Bronchial epithelial cell (primary cell): ENCODE data around the gene SFXN5. TPM values are rescaled to one million over a fixed set of nuclear protein-coding genes. Genes with fewer than 3 reads are reported as not detected.
A peak's percentile ranks its signal among the peaks of the same experiment; 100 is the strongest.

Source experiments
- DNase-seq: peaks from one replicate; pipeline ENCODE4 v3.0.0-alpha.2; 2010; ENCODE audit warnings: low read depth
- FAIRE-seq: peaks from 2 replicates; lab custom pipeline; 2011; peaks lifted over from hg19 to GRCh38; lab: Jason Lieb, UNC
- H3K27me3 ChIP-seq: 2 replicates; pipeline ENCODE4 v1.5.1; 2011; ENCODE audit warnings: low read length; ENCODE audit not compliant: control insufficient read depth, insufficient read depth
- H3K36me3 ChIP-seq: 2 replicates; pipeline ENCODE4 v1.5.1; 2011; ENCODE audit warnings: low read length; ENCODE audit not compliant: control insufficient read depth, insufficient read depth
- H3K4me3 ChIP-seq: 2 replicates; pipeline ENCODE4 v1.5.1; 2011; ENCODE audit warnings: mild to moderate bottlenecking, low read depth, low read length, control low read depth
- CTCF ChIP-seq: IDR thresholded peaks from 2 replicates; pipeline ENCODE4 v1.5.1; 2011; ENCODE audit warnings: mild to moderate bottlenecking, moderate library complexity, low read length, control low read depth, inconsistent platforms; ENCODE audit not compliant: insufficient read depth, severe bottlenecking
- total RNA-seq: library from RNA; depleted of rRNA; stranded (reverse); fragments of >200 nt; gene quantifications from 2 replicates; pipeline ENCODE4 v1.2.1, GENCODE V29; 2014

Gene SFXN5
- total RNA-seq, 1 donor from 2014 or later: 5.3 TPM

- Histone ChIP-seq H3K36me3 (no peaks in the 10 kb centered on the region), H3K27me3 (no peaks in the 10 kb centered on the region), H3K4me3 (no peak overlapping the region)
- DNase-seq (peak; percentile 82), FAIRE-seq (no peak)
- no peak for TF ChIP-seq CTCF
These were observed 7.3 kb downstream of the SFXN5 start for GRCh38 chr2:73063909-73064875.

- no peak for DNase-seq
- Histone ChIP-seq H3K4me3 (no peak overlapping the region), H3K36me3 (no peaks in the 10 kb centered on the region), H3K27me3 (no peaks in the 10 kb centered on the region)
- no peak for TF ChIP-seq CTCF
- FAIRE-seq: no peak
These were observed 8.0 kb downstream of the SFXN5 start for GRCh38 chr2:73063472-73063871.

- H3K4me3 ChIP-seq: no peak overlapping the region
- FAIRE-seq: no peak
- peaks cover 2% of the 10 kb centered on the region for H3K36me3 ChIP-seq
- no peak for DNase-seq
- H3K27me3 ChIP-seq: no peaks in the 10 kb centered on the region
- no peak for TF ChIP-seq CTCF
These were observed 12.4 kb downstream of the SFXN5 start for GRCh38 chr2:73059106-73059505.

GRCh38 chr2:73054980-73055379, 16.5 kb downstream of the SFXN5 start:
- H3K36me3 ChIP-seq: peaks cover 2% of the 10 kb centered on the region
- no peak overlapping the region for H3K4me3 ChIP-seq
- no peaks in the 10 kb centered on the region for H3K27me3 ChIP-seq
- DNase-seq (no peak), FAIRE-seq (peak; percentile 36)
- no peak for TF ChIP-seq CTCF

- H3K36me3 ChIP-seq: peaks cover 2% of the 10 kb centered on the region
- no peak overlapping the region for H3K4me3 ChIP-seq
- no peak for DNase-seq
- FAIRE-seq: no peak
- TF ChIP-seq CTCF: no peak
- no peaks in the 10 kb centered on the region for H3K27me3 ChIP-seq
These were observed 18.0 kb downstream of the SFXN5 start for GRCh38 chr2:73053316-73054114.
